Activated CD4-positive, alpha-beta memory T cell treated with anti-CD3 and anti-CD28 coated beads, Interleukin-2, amount 10 ng/mL, durations not matched to agents 7 days and 5 days (primary cell): Measurements from ENCODE around the gene LRRC37A. TPM values are rescaled to one million over a fixed set of nuclear protein-coding genes. Genes with fewer than 3 reads are reported as not detected.
"Not testable (repeated sequence)": the region's sequence is repeated elsewhere in the genome, so short reads cannot be mapped to it uniquely, and the experiment has no call there.

Experiments
- CTCF ChIA-PET: fragments of 350-600 bp; sonication (Branson Sonifier 250); formaldehyde crosslinking; loops from one replicate; lab custom pipeline; 2021; ENCODE audit warnings: antibody characterized with exemption, inconsistent platforms; lab: Charles Lee
- POLR2A ChIA-PET: fragments of 350-600 bp; sonication (Branson Sonifier 250); formaldehyde crosslinking; loops from one replicate; lab custom pipeline; 2021; ENCODE audit warnings: antibody characterized with exemption; lab: Charles Lee
- DNase-seq: peaks from one replicate; pipeline ENCODE4 v3.0.0-alpha.2; 2020
- H3K27ac Mint-ChIP-seq: one replicate; pipeline ENCODE4 v1.8.0; 2021; ENCODE audit warnings: mild to moderate bottlenecking, mixed read lengths
- H3K27me3 Mint-ChIP-seq: one replicate; pipeline ENCODE4 v1.8.0; 2021; ENCODE audit warnings: mixed read lengths
- H3K36me3 Mint-ChIP-seq: one replicate; pipeline ENCODE4 v1.8.0; 2021; ENCODE audit warnings: low read depth, mixed read lengths
- H3K4me1 Mint-ChIP-seq: one replicate; pipeline ENCODE4 v1.8.0; 2021; ENCODE audit warnings: mixed read lengths
- H3K4me3 Mint-ChIP-seq: one replicate; pipeline ENCODE4 v1.8.0; 2021; ENCODE audit warnings: mild to moderate bottlenecking, mixed read lengths
- H3K9me3 Mint-ChIP-seq: one replicate; pipeline ENCODE4 v1.8.0; 2021; ENCODE audit warnings: mixed read lengths
- total RNA-seq, 2 experiments: library from RNA; stranded (reverse); gene quantifications; one replicate each; pipeline ENCODE4 v1.2.3, GENCODE V29; 2021

LRRC37A gene
- total RNA-seq, 2 experiments from 2014 or later: 4.6 to 5.7 TPM

DNA sequence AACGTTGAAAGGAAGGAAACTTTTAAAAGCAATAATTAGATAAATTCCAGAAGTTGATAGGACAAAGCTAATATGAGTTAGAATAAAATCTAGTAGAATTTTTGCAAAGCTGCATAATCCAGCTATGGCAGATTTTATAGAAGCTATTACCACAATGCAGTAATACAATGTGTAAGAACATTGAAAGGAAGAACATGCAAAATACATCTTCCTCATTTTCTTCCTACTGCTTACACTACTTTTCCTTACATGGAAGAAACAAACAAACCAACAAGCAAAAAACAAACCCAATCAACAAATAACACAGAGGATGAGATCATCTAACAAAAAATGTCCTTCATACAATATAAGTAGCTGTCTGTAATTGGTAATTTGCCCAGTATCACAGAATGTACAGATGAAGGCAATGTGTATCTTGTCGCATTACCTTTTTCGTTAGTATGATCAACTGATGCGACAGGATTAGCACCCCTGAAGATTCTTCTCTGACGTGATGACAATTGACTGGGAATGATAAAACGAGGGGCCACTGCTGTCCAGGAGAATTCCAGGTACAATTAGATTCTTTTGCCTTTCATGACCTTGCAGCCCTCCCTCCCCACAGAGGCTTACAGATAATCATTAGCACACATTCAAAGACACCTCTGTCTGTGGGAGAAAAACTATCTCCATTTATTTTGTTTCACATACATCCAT is 21.2 kb upstream of the LRRC37A start:
- Mint-ChIP-seq H3K4me3 (no peak overlapping the region), H3K36me3 (no peaks in the 10 kb centered on the region), H3K27ac (no peak overlapping the region), H3K9me3 (no peaks in the 10 kb centered on the region), H3K4me1 (no peaks in the 10 kb centered on the region), H3K27me3 (peaks cover 51% of the 10 kb centered on the region)
- no peak for DNase-seq
- ChIA-PET CTCF (no interaction called here), POLR2A (no interaction called here)

DNA sequence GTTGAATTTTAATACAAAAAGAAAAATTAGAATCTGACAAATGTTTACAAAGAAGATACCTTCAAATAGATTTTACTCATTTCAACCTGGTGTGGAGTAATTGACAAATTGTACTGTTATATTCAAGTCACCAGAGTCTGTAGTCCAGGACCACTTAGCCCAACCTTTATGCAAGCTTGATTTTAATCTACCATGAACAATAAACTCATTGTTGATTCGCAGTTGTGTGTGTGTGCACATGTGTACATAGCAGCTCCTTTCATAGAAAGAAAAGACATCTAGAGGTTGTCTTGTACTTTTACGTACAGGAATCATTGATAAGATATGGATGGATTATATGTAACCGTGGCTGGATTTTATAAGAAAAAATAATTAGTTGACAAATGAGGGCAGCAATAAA is 20.7 kb upstream of the LRRC37A start:
- H3K9me3 Mint-ChIP-seq: no peaks in the 10 kb centered on the region
- ChIA-PET POLR2A (no interaction called here), CTCF (no interaction called here)
- H3K27ac Mint-ChIP-seq: no peak overlapping the region
- H3K36me3 Mint-ChIP-seq: no peaks in the 10 kb centered on the region
- H3K4me3 Mint-ChIP-seq: no peak overlapping the region
- H3K27me3 Mint-ChIP-seq: peaks cover 47% of the 10 kb centered on the region
- DNase-seq: no peak
- H3K4me1 Mint-ChIP-seq: no peaks in the 10 kb centered on the region

DNA sequence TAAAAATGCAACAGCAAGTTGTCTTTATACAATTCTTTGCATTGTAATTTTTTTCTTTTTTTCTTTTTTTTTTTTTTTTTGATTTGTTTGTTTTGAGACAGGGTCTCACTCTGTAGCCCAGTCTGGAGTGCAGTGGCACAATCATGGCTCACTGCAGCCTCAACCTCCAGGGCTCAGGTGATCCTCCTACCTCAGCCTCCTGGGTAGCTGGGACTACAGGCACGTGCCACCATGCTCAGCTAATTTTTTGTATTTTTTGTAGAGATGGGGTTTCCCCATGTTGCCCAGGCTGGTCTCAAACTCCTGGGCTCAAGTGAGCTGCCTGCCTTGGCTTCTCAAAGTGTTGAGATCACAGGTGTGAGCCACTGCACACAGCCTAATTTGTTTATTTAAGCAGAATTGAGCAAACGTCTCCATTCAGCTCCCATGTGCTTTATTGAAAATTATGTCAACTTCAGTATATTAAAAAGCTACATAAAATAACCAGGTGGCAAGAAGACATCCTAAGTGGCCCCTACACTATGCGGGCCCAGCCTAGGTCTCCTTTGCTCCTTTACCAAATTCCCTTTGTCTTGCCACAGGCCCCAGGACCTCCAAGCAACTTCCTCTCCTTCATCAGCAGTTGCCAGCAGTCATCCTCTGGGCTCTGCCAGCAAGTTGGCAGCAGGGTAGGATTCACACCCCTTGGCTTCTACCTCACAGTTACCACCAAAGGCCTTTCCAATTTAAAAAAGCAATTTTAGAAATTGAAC is 18.0 kb upstream of the LRRC37A start:
- H3K36me3 Mint-ChIP-seq, H3K4me1 Mint-ChIP-seq, DNase-seq, H3K4me3 Mint-ChIP-seq, H3K27ac Mint-ChIP-seq, CTCF ChIA-PET, H3K9me3 Mint-ChIP-seq: not testable (repeated sequence)
- POLR2A ChIA-PET: interaction anchor here (0.7 kb wide), 1 partner anchor 9 kb away, joined by 3 read pairs; no protein-coding TSS in a partner anchor
- peaks cover 31% of the 10 kb centered on the region for H3K27me3 Mint-ChIP-seq

DNA sequence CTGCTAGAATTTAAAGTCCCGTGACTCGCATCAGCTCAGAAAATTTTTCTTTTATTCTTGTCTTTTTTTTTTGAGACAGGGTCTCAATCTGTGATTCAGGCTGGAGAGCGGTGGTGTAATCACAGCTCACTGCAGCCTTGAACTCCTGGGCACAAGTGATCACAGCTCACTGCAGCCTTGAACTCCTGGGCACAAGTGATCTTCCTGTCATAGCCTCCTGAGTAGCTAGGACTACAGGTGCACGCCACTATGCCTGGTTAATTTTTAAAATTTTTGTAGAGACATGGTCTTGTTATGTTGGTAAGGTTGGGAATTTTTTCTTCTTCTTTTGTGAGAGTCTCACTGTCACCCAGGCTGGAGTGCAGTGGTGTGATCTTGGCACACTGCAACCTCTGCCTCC is 13.6 kb upstream of the LRRC37A start:
- POLR2A ChIA-PET, H3K27me3 Mint-ChIP-seq, H3K36me3 Mint-ChIP-seq, H3K4me3 Mint-ChIP-seq, DNase-seq, H3K27ac Mint-ChIP-seq, H3K9me3 Mint-ChIP-seq: not testable (repeated sequence)
- CTCF ChIA-PET: interaction anchor here (0.6 kb wide), 1 partner anchor 10 kb away, joined by 3 read pairs; no protein-coding TSS in a partner anchor
- peaks cover 11% of the 10 kb centered on the region for H3K4me1 Mint-ChIP-seq

DNA sequence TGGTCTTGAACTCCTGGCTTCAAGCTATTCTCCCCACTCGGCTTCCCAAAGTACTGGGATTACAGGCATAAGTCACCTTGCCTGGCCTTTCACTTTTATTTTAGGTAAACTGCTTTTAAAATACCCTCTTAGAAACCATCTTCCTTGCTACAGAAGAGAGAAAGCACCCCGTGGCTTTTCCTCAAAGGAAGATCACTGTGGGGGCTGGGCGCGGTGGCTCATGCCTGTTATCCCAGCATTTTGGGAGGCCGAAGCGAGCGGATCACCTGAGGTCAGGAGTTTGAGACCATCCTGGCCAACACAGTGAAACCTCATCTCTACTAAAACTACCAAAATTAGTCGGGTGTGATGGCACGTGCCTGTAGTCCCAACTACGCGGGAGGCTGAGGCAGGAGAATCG is 12.3 kb upstream of the LRRC37A start:
- H3K9me3 Mint-ChIP-seq, H3K27me3 Mint-ChIP-seq, H3K27ac Mint-ChIP-seq, H3K4me3 Mint-ChIP-seq, POLR2A ChIA-PET, H3K36me3 Mint-ChIP-seq, DNase-seq: not testable (repeated sequence)
- H3K4me1 Mint-ChIP-seq: peaks cover 16% of the 10 kb centered on the region
- CTCF ChIA-PET: interaction anchor here (0.6 kb wide), 1 partner anchor 246 kb away, joined by 3 read pairs; no protein-coding TSS in a partner anchor

DNA sequence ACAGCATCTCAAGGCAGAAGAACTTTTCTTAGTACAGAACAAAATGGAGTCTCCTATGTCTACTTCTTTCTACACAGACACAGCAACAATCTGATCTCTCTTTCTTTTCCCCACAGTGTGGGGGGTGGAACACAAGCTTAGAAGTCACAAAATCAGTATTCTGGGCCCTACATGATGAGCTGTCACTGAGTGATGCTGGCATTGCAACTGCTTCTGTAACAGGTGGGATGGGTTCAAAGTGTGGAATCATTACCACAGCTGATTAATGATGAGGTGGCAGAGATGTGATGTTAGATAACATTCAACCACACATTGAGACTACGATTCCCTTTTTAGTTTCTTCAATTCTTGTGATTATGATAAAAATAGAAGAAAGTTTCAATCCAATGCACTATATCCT is 10.5 kb upstream of the LRRC37A start:
- H3K4me3 Mint-ChIP-seq, H3K36me3 Mint-ChIP-seq, H3K27me3 Mint-ChIP-seq, DNase-seq, POLR2A ChIA-PET, H3K9me3 Mint-ChIP-seq: not testable (repeated sequence)
- peak overlapping the region; percentile 2 for H3K27ac Mint-ChIP-seq
- peaks cover 16% of the 10 kb centered on the region for H3K4me1 Mint-ChIP-seq
- CTCF ChIA-PET: interaction anchor here (0.7 kb wide), 1 partner anchor 281 kb away, joined by 4 read pairs; no protein-coding TSS in a partner anchor

DNA sequence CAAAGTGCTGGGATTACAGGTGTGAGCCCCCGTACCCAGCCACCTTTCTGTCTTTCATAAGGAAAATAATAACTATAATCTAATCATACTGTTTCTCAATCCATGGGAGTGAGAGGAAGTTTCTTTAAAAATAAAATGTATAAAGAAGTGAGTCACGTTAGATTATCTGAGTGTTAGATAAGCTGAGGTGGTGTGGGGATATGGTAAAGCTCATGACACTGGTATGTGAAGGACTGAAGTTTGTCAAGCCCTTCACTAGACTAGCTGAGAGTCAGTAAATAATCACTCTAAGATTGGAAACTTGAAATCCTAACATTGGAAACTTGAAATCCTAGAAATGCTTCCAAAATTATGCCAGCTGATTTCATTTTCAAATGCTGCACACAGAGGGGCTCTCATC is 9.4 kb upstream of the LRRC37A start:
- peaks cover 16% of the 10 kb centered on the region for H3K4me1 Mint-ChIP-seq
- DNase-seq, H3K9me3 Mint-ChIP-seq, H3K27me3 Mint-ChIP-seq, H3K4me3 Mint-ChIP-seq, POLR2A ChIA-PET, H3K36me3 Mint-ChIP-seq, H3K27ac Mint-ChIP-seq: not testable (repeated sequence)
- CTCF ChIA-PET: interaction anchor here (0.7 to 2.0 kb wide), 2 partner anchors 73 to 283 kb away, joined by 3 to 8 read pairs; no protein-coding TSS in a partner anchor

DNA sequence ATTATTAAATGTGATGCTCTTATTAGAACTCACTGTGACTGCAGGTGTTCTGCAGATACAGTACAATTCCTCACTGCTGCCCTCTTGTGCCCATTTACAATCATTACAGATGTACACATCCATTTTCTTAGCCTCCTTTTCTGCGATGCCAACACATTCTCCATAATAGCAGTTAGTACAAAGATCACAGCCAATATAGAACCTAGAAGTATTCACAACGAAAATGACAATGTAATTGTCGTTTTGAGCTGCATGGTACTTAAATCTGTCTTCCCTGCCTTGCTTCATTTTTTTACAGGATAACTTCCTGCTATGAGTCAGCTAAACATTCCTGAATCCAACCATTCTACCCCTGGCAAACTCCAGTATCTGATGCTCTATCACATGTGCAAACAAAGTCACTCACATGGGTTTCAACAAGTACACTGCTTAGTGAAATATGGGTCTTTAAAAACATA is 8.1 kb upstream of the LRRC37A start:
- CTCF ChIA-PET: interaction anchor here (1.1 to 2.0 kb wide), 4 partner anchors 15 to 638 kb away, joined by 3 to 8 read pairs (median 4); no protein-coding TSS in a partner anchor
- H3K9me3 Mint-ChIP-seq, POLR2A ChIA-PET, H3K36me3 Mint-ChIP-seq, H3K4me3 Mint-ChIP-seq, H3K27me3 Mint-ChIP-seq, H3K27ac Mint-ChIP-seq: not testable (repeated sequence)
- DNase-seq: peak; percentile 73
- peaks cover 25% of the 10 kb centered on the region for H3K4me1 Mint-ChIP-seq

DNA sequence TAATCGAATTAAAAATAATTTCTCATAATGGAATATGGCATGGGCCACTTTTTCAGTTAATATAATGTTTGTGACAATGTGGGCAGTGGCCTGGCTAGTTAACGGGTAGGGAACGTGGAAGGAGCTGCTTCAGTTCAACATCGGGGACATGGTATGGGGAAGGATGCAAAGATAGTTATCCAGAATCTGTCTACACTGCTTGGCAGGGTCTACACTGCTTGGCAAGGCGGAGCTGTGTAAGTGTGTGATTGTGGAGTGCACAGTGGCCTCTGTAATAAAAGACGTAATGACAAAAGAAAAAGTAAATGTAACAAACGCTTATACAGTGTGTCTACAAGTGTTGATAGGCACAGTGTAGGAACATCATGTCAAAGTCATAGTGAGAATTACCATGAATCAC is 7.3 kb upstream of the LRRC37A start:
- peaks cover 25% of the 10 kb centered on the region for H3K4me1 Mint-ChIP-seq
- H3K27me3 Mint-ChIP-seq, H3K36me3 Mint-ChIP-seq, H3K4me3 Mint-ChIP-seq, H3K9me3 Mint-ChIP-seq, DNase-seq, POLR2A ChIA-PET, H3K27ac Mint-ChIP-seq, CTCF ChIA-PET: not testable (repeated sequence)

DNA sequence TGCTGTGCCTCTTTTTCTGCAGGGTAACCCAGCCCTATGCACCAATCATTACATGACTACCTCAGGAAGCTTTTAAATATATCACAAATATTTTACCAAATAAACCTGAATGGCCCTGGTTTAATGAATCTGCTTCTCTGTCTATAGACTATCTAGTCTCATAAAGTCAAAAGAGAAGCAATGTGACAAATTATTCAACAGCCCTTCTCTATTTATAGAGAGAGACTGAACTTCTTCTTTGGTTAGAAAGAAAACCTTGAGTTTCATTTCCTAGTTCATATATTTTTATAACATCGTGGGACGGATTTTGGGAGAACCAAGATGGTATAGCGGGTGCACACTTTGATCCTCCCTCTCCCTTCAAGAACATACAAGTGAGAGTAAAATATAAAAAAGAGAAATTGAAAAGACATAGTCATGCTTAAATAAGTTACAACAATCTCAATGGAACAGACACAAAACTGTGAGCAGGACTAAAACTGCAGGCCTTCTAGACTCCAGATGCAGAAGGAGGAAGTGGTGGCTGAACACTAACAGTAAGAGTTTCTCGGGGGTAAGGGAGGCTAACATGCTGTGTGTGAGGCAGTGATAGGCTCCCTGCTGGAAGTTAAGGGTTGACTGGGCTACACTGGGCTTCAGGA is 3.9 kb upstream of the LRRC37A start:
- DNase-seq, CTCF ChIA-PET, H3K9me3 Mint-ChIP-seq, H3K27me3 Mint-ChIP-seq, POLR2A ChIA-PET, H3K4me3 Mint-ChIP-seq, H3K27ac Mint-ChIP-seq, H3K36me3 Mint-ChIP-seq: not testable (repeated sequence)
- peaks cover 14% of the 10 kb centered on the region for H3K4me1 Mint-ChIP-seq

DNA sequence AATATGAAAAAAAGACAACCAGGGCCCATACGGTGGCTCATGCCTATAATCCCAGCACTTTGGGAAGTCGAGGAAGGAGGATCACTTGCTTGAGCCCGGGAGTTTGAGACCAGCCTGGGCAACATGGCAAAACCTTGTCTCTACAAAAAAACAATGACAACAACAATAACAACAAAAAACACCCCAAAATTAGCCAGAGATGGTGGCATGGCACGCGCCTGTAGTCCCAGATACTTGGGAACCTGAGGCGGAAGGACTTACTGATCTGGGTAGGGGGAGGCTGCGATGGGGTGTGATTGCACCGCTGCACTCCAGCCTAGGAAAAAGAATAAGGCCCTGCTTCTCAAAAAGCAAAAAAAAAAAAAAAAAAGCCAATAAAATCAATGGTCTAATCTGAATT is 3.3 kb upstream of the LRRC37A start:
- H3K4me3 Mint-ChIP-seq, H3K27ac Mint-ChIP-seq, DNase-seq, H3K9me3 Mint-ChIP-seq, H3K36me3 Mint-ChIP-seq, POLR2A ChIA-PET, H3K27me3 Mint-ChIP-seq: not testable (repeated sequence)
- CTCF ChIA-PET: interaction anchor here (0.6 kb wide), 1 partner anchor 707 kb away, joined by 3 read pairs; no protein-coding TSS in a partner anchor
- peaks cover 14% of the 10 kb centered on the region for H3K4me1 Mint-ChIP-seq

DNA sequence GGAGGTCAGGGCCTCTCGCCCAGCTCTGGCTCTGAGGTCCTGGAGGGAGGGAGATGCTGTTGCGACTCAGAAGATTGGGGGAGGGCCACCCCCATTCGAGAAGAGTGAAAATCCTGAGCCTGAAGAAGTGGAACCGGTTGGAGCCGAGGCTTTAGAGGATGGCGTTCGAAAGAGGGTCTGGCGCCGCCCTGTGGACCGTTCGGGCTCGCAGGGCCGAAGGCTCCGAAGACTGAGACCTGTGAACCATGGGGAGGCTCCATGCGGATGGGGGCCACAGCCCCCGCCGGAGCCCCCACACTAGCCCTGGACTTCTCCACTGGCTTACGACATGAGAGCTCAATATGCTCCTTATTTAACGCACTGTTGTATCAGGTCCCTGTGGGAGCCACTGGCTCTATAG is 46.3 kb downstream of the LRRC37A start:
- CTCF ChIA-PET, H3K36me3 Mint-ChIP-seq, DNase-seq, H3K27ac Mint-ChIP-seq, H3K4me1 Mint-ChIP-seq, H3K27me3 Mint-ChIP-seq, H3K4me3 Mint-ChIP-seq, H3K9me3 Mint-ChIP-seq, POLR2A ChIA-PET: not testable (repeated sequence)

DNA sequence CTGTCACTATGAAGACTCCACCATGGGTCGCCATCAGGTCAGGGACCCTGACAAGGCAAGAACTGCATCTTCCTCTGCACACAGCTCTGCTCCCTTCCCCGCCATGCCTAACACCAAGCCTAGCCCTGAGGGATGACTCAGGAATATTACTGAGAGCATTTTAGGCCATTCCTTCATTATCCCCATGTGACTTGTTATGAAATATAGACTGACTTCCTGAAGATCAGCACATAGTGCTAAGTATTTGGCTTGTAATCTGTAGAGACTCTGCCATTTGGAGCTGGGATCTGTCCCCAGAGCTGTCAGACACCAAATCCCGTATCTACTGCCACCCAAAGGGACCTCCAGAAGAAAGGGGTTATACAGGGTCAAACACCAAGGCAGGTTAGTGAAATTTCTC is 47.2 kb downstream of the LRRC37A start:
- H3K9me3 Mint-ChIP-seq, H3K4me1 Mint-ChIP-seq, CTCF ChIA-PET, H3K36me3 Mint-ChIP-seq, H3K4me3 Mint-ChIP-seq, H3K27me3 Mint-ChIP-seq, POLR2A ChIA-PET, DNase-seq, H3K27ac Mint-ChIP-seq: not testable (repeated sequence)
